Measurements from ENCODE around the gene DAPK1. TPM values are rescaled to one million over a fixed set of nuclear protein-coding genes. Genes with fewer than 3 reads are reported as not detected.
A peak's percentile ranks its signal among the peaks of the same experiment; 100 is the strongest.

Gene DAPK1
- total RNA-seq, 1 donor from 2014 or later: 196 TPM

DNA sequence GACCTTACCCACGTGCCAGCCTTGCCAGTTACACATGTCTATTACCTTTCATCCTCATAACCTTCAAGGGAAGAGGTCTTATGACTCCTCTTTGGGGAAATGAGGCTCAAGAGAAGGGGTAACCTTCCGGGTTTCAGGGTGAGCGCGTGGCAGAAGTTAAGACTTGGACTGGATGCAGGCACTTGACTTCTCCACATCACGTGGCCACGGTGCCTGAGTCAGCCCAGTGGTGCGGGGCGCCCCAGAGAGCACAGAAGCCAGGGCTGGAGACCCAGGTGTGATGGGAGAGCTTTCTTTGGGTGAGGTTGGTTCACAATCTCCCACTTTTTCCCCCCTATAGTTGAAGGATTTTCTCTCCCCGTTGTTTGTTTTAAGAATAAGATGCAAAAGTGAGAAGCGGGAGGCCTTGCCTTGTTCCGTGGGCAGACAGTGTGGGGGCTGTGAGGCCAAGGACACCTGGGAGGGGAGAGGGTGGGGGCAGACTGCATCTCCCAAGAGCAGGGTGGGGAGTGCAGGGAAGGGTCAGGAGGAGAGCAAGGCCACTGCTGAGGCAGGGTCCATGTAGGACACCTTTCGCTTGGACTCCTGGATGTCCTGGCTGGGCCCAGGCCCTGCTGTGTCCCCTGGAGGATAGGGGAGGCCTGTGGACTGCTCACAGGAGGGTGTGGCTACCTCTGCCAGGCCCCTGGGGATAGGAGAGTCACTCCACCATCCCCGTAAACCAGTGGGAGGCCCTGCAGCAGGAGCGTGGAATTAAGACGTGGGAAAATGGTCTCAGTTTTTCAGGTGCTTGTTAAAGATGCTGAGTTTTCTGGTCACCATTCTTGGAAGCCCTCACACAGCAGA lies 138.2 kb downstream of the DAPK1 start:
- peak; percentile 47 to 71 for ATAC-seq
- no peaks in the 10 kb centered on the region for H3K9me3 ChIP-seq

DNA sequence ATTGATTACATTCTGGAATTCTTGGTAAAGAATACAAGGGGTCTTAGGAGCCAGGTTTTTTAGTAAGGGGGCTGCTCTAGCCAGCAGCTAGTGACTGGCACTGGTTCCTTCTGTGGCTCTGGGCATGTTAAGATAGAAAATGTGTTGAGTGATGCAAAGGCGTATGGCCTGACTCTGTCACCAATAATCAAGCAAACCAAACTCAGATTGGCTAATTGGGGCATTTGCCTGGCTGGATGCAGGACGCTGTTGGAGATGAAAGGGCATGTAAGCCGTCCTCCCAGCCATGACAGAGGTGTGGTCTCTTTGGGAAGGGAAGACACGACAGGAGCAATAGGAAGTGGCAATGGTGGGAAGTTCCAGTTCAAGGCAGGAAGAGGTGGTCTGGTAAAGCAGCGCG lies 140.6 kb downstream of the DAPK1 start:
- intact Hi-C loops (cut with DNase I): no loop called here
- H3K27ac ChIP-seq: no peak overlapping the region
- no peak overlapping the region for H3K4me3 ChIP-seq
- DNase-seq (no peak), ATAC-seq (no peak)
- H3K9me3 ChIP-seq: no peaks in the 10 kb centered on the region
- H3K4me1 ChIP-seq: peaks cover 51% of the 10 kb centered on the region
- no peaks in the 10 kb centered on the region for H3K27me3 ChIP-seq (ENCODE audit: low read depth)
- no peak for TF ChIP-seq CTCF (IDR thresholded peaks at IDR 0.05)
- peaks cover 55% of the 10 kb centered on the region for H3K36me3 ChIP-seq

More for the DNA sequence above, 138.2 kb downstream of the DAPK1 start:
- intact Hi-C loops (cut with DNase I): no loop called here
- Histone ChIP-seq H3K4me1 (peaks cover 26% of the 10 kb centered on the region), H3K27me3 (ENCODE audit: low read depth) (no peaks in the 10 kb centered on the region), H3K4me3 (no peak overlapping the region), H3K36me3 (peaks cover 41% of the 10 kb centered on the region), H3K27ac (no peak overlapping the region)
- no peak for TF ChIP-seq CTCF (IDR thresholded peaks at IDR 0.05)
- no peak for DNase-seq

- Histone ChIP-seq H3K27ac (peak overlapping the region; percentile 6), H3K36me3 (peaks cover 61% of the 10 kb centered on the region), H3K9me3 (no peaks in the 10 kb centered on the region), H3K4me3 (no peak overlapping the region), H3K4me1 (peaks cover 54% of the 10 kb centered on the region), H3K27me3 (ENCODE audit: low read depth) (no peaks in the 10 kb centered on the region)
- TF ChIP-seq CTCF (IDR thresholded peaks at IDR 0.05): no peak
- DNase-seq (no peak), ATAC-seq (no peak)
- intact Hi-C loops (cut with DNase I): no loop called here
Measured at GRCh38 chr9:87639949-87640348, 142.3 kb downstream of the DAPK1 start.

GRCh38 chr9:87640385-87640795 lies 142.7 kb downstream of the DAPK1 start:
- Histone ChIP-seq H3K4me1 (peaks cover 54% of the 10 kb centered on the region), H3K27ac (peak overlapping the region; percentile 6), H3K4me3 (no peak overlapping the region), H3K27me3 (ENCODE audit: low read depth) (no peaks in the 10 kb centered on the region), H3K36me3 (peaks cover 61% of the 10 kb centered on the region), H3K9me3 (no peaks in the 10 kb centered on the region)
- DNase-seq (no peak), ATAC-seq (peak; percentile 20 to 59)
- TF ChIP-seq CTCF (IDR thresholded peaks at IDR 0.05): no peak
- intact Hi-C loops (cut with DNase I): no loop called here

DNA sequence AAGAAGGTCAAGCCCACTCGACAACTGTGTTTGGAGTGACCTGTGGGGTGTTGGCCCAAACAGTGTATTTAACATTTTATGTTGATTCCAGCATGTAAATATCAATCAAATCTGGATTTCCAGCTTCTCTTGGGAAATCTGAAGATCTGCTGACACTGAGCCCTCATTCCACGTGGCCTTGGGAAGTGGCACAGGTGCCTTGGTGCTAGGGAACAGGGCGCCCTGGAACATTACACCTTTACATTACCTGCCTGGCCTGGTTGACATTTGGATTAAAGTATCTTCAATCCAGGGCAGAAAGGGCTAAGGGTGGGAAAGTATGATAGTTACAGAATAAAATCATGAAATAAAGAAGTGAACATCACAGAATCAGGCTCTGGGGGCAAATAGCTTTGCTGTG lies 143.4 kb downstream of the DAPK1 start:
- ATAC-seq (peak in 1 of 2 donors; percentile 5), DNase-seq (no peak)
- Histone ChIP-seq H3K4me1 (peaks cover 54% of the 10 kb centered on the region), H3K36me3 (peaks cover 67% of the 10 kb centered on the region), H3K27ac (no peak overlapping the region), H3K9me3 (no peaks in the 10 kb centered on the region), H3K27me3 (ENCODE audit: low read depth) (no peaks in the 10 kb centered on the region), H3K4me3 (no peak overlapping the region)
- intact Hi-C loops (cut with DNase I): no loop called here
- no peak for TF ChIP-seq CTCF (IDR thresholded peaks at IDR 0.05)
